ENCODE data around the gene CLDN14. TPM values are rescaled to one million over a fixed set of nuclear protein-coding genes. Genes with fewer than 3 reads are reported as not detected.
A peak's percentile ranks its signal among the peaks of the same experiment; 100 is the strongest.

CLDN14 gene
- polyA plus RNA-seq, 3 donors, result 2.3 to 6.8 (median 4.5) TPM

DNA sequence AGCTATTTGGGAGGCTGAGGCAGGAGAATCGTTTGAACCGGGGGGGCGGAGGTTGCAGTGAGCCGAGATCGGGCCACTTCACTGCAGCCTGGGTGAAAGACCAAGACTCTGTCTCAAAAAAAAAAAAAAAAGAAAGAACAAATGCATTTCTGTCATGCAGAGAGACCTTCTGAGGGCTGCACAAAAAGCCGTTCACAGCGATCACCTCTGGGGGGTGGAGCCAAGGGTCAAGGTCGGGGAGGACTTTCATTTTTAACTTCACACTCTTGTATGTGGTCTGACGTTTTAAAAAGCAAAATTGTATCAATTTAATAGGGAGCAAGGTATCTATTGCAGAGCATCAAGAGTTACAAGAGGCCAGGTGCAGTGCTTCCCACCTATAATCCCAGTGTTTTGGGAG, 26.6 kb upstream of the CLDN14 start:
- DNase-seq (ENCODE audit: extremely low read depth in 1 of 11, low read depth in 9 of 11, low spot score in 4 of 11), result no peak

DNA sequence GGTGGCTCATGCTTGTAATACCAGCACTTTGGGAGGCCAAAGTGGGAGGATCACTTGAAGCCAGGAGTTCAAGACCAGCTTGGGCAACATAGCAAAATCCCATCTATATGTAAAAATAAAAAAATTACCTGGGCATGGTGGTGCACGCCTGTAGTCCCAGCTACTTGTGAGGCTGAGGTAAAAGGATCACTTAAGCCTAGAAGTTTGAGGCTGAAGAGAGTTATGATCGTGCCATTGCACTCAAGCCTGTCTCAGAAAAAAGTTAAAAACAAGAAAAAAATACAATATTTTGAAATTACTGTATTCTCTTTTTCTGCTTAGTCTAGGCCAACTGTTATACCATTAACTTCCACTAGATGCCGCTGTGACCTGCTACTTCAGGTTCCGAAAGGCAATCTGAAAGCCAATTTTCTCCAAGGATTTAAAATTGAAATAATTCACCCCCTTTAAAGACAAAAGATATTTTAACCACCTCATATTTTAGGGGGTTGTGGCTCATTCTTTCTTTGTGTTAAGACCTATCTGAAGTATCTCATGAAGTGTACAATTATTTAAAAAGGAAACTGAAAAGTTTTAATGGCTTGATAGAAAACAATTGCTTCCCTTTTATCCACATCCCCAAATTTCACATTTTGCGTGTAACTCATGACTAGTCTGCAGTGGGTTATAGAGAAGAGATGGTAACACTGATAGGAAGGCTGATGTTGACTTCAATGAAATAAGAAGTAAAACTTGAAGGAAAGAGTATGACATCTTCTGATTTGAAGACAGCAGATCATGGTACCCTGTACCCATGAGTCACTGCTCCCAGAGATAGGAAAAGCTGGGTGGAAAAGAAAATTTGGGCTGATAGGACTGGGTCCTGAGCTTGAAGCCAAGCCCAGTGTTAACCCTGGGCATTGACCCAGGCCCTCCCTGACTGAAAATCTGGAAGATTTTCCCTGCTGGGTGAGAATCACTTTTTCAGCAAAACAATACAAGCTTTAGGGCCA, 24.4 kb upstream of the CLDN14 start:
- DNase-seq (ENCODE audit: extremely low read depth in 1 of 11, low read depth in 9 of 11, low spot score in 4 of 11), result peak in 5 of 11 donors; percentile 34 to 61 (median 44)

DNA sequence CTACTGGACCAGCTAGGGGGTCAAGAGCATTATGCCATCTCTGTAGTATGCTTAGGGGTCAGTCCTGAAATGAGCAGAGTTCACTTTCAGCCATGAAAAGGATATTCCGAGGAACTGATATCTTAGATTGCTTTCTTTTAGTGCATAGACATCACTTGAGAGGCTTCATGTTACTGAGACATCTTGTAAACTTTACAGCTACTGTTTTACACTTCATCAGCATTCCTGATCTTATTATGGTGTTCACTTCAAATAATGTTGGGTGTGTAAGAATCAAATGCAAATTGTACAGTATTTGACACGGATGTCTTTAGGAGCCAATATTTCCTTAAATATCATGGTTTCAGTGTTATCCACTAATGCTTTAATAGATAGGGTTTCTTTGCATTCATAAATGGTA, 22.4 kb upstream of the CLDN14 start:
- no peak for DNase-seq (ENCODE audit: extremely low read depth in 1 of 11, low read depth in 9 of 11, low spot score in 4 of 11)

DNA sequence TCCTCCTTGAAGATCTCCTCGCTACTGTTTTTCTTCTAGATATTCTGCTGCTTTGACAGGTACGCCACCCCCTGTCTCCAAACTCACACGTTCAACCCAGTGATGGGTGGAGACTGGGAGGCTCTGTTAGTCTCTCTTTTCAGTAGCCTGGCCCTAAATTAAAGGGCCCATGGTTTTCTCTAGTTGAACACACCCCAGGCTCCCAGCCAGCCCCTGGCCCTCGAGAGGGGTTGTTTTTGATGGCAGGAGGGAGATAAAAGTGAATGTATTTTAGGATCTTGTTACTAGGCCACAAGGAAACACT, 21.6 kb upstream of the CLDN14 start:
- DNase-seq (ENCODE audit: extremely low read depth in 1 of 11, low read depth in 9 of 11, low spot score in 4 of 11), result no peak

DNA sequence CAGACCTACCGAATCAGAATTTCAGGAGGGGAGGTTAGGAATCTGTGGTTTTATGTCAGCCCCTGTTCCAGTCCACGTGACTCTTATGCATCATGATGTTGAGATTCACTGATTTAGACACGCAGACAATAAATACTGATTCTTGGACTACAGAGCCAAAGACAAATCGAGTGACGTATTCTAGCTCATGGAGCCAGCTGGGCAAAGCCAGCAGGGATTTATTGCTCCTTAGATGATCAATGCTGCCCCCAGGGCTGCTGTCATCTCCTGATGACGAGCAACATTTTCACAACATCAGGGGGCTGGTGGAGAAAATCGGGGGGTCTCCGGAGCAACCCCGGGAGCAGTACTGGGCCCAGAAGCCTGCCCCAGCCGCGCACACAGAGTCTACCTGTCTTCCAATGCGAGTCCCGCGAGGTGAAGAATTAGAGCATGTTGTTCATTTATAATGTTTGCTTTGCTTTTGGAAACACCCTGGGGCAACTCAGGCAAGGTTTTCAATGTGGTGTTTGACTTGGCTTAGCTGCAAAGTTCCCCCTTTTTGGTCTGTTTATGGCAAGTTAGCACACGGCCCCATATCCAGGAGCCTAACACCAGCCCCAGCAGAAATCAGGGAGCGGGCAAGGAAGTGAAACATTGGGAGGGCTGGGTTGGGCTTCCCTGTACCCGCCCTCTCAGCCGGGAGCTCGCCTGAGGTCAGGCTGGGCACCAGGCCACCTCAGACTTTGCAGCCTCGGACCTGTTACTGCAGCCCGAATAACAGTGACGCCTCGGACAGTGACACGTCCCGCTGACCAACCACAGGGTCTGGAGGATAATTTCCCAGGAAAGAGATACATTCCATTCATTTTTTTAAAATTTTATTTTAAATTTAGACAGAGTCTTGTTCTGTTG, 19.9 kb upstream of the CLDN14 start:
- DNase-seq (ENCODE audit: extremely low read depth in 1 of 11, low read depth in 9 of 11, low spot score in 4 of 11), result no peak

DNA sequence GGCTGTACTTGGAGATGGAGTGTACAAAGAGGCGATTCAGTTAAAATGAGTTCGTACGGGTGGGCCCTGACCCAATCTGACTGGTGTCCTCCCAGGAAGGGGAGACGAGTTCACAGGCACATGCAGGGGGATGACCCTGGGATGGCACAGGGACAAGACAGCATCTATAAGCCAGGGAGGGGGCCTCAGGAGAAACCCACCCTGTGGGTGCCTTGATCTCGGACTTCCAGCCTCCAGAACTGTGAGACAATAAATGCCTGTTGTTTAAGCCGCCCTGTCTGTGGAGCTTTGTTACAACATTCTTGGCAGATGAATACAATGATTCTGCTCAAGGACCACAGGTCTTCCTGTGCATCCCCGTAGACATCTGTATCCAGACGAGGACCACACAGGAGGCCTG, 14.6 kb upstream of the CLDN14 start:
- no peak for DNase-seq (ENCODE audit: extremely low read depth in 1 of 11, low read depth in 9 of 11, low spot score in 4 of 11)

DNA sequence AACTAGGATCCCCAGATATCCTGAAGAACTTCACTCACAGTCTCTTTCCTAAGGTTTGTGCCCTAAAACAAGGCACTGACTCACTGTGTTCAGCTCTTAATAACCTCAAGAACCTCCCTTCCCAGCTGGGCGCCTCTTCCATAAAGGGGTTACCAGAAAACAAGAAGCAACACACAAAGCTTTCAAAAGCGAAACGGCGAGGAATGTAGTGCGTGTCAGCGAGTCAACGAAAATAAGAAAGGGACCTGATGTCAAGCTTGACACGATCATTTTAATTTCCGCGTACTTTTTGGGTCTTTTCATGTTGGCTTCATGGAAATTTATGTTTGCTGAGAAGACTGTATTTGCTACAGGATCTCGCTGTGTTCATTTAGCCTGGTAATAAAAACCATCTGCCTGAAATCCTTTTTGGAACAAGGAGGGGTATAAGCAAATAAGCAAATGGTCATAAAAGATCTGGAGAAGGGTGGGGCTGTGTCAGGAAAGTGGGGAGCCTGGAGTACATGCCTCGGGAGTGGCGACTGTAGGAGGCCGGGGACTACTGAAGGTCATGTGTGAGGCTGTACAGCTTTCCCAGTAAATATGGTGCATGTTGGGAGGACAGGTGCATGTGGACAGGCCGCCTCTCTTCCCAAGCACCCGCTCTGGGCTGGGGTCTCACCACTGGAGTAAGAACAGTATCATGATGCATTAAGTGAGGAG, 11.4 kb upstream of the CLDN14 start:
- DNase-seq (ENCODE audit: extremely low read depth in 1 of 11, low read depth in 9 of 11, low spot score in 4 of 11), result peak in 2 of 11 donors; percentile 18 to 43

DNA sequence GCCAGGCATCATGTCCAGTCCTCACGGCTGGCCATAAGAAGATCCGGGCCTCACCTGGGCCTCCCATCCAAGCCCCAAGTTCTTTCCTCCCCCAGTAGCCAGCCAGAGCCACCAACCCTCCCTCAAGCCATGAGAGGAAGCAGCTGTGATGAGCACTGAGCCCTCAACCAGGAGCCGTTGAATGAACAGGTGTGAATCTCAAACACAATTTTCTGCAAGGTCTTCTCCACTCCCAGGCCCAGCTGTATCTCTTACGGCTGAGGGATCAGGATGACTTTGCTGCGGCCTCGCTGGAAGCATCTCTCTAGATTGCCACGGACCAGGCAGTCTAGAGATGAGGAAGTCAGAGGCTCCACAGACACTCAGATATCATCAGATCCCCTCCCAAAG, 9.8 kb upstream of the CLDN14 start:
- DNase-seq (ENCODE audit: extremely low read depth in 1 of 11, low read depth in 9 of 11, low spot score in 4 of 11), result no peak

DNA sequence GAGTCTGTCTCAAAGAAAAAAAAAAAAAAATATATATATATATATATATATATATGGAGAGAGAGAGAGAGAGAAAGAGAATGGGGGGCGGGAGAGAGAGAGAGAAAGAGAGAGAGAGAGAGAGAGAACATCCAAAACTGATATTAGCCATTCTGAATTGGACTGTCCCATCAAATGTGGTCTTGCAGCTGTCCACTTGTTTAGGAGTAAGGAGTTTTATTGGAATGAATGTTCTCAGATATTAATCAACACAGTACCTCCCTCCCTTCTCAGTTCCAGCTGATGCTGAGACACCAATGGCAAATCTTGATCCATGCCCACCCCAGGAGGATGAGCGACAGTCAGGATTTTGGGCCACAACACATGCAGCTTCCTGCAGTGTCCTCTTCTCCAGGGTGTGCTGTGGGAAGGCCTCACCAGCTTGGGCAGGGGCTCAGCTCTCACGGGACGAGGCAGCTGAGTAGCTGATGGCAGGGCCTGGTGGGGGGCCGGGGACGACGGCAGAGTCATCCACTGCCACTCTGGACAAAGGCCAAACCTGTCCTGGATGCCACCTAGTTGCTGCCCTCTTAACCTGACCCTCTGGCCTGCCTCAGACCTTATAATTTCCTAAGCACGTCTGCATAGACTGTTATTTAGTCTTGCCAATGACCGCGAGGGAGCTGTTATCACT, 9.3 kb upstream of the CLDN14 start:
- DNase-seq (ENCODE audit: extremely low read depth in 1 of 11, low read depth in 9 of 11, low spot score in 4 of 11), result no peak

DNA sequence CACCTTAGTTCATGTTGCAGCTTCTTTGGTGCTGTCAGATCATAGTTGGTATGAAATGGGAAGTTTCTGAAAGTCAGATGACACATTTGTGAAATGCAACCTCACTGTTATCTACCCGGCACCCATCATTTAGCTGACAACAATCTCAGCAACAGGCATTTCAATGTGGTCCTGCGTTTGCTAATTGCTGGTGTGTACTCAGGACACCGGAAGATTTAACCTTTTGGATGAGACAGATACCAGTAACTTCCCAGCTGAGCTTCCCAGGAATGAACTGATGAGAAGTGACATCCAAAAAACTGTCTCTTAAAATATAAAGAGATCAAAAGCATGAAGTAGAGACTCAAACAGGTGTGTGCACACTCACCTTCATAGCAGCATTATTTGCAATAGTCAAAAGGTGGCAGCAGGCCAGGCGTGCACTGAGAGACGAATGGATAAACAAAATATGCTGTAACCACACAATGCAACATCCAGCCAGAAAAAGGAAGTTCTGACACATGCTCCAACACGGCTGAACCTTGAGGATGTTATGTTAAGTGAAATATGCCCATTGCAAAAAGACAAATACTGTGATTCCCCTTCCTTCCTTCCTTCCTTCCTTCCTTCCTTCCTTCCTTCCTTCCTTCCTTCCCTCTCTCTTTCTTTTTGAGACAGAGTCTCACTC, 7.9 kb upstream of the CLDN14 start:
- no peak for DNase-seq (ENCODE audit: extremely low read depth in 1 of 11, low read depth in 9 of 11, low spot score in 4 of 11)

DNA sequence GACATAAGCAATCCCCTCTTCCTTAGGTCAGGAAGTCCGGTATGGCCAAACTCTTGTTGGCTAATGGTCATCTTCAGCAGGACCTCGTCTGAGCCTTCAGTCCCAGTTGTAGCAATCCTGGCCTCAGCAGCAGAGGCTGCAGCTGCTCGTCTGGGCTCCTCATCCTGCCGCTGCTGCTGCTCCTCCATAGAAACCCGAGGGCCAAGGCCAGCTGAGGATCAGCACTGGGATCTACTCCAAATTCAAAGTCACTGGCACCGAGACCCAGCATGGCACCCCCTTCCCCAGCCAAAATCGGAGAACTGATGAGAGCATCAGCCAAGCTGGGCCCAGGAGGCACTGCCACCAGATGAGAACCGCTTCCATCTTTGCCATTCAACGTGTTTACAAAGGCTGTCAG, 6.3 kb upstream of the CLDN14 start:
- no peak for DNase-seq (ENCODE audit: extremely low read depth in 1 of 11, low read depth in 9 of 11, low spot score in 4 of 11)

DNA sequence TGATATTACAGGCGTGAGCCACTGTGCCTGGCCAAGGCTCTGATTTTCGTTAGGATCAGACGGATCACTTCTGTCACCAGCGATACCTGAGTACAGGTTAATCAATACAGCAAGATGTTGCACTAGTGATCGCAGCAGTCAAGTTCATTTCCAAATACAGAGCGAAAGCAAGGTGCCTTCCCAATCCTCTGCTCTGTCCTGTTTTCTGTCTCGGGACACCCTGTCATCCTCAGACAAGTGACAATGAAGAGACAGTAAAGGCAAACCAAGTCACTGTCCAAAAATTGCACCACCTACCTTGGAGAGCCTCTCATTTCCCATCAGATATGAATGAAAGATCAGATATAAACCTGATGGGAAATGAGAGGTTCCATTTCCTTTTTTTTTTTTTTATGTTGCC, 5.6 kb upstream of the CLDN14 start:
- DNase-seq (ENCODE audit: extremely low read depth in 1 of 11, low read depth in 9 of 11, low spot score in 4 of 11), result no peak

DNA sequence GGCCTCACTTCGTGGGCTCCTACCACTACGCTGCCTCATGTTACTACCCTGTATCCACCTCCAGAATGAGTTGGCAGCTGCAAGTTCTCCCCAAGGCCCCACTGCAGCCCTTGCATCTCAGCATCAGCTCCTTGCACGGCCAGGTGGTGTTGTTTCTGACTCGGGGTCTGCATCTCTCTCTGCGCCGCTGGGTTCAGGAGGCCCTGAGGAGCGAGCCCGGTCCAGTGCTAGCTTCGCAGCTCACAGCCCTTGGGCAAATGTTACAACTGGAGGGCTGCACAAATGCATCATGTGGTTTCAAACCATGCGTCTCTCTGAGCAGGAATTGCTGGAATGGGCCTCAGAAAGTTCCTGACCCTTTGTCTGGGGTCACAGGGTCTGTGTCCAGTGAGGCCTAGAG, 3.2 kb upstream of the CLDN14 start:
- no peak for DNase-seq (ENCODE audit: extremely low read depth in 1 of 11, low read depth in 9 of 11, low spot score in 4 of 11)

DNA sequence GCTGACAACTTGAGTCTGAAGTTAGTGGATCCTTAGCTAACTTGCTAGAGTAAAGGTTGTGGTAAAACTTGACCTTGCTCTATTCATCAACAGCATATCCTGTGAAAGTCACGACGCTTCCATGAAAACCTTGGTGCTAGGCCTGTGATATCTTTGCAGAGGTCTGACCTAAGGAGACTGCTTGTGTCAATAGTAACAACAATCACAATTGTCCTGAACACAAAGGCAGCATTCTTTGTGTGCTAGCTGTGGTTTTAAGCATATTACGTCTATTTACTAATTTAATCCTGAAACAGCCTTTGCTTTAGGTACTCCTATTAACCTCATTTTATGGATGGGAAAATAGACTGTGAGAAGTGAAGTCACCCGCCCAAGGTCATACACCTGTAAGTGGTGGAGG, 2.8 kb upstream of the CLDN14 start:
- DNase-seq (ENCODE audit: extremely low read depth in 1 of 11, low read depth in 9 of 11, low spot score in 4 of 11), result no peak

DNA sequence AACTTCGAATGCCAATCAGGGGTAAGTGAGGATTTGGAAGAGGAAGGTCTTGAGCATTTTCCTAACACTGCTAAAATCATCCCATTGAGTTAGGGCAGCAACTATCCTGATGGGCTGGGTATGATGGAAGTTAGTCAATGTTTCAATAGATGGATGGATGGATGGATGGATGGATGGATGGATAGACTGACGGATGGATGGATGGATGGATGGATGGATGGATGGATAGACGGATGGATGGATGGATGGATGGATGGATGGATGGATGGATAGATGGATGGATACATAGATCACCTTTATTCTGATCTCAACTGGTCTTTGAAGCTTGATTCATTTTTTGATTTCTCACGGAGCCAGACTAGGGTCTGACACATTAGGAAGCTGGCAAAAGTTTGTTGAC, 2.3 kb upstream of the CLDN14 start:
- no peak for DNase-seq (ENCODE audit: extremely low read depth in 1 of 11, low read depth in 9 of 11, low spot score in 4 of 11)

DNA sequence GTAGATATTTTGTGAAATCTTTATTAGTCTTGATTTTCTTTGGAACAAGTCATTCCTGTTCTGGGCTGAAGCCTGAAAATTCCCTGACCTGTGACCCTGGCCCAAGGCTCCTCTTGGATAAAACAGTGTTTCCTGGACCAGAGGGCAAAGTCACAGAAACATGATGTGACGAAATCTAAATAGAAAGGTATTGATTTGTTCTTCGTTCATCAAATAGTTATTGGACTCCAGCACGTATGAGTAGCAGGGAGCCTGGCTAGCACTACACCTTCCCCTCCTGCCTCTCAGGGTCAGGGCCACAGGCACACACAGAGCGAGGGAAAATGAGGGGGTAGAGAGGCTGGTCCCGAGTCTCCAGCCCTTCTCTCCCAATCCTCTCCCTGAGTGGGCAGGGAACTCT, 1.7 kb upstream of the CLDN14 start:
- no peak for DNase-seq (ENCODE audit: extremely low read depth in 1 of 11, low read depth in 9 of 11, low spot score in 4 of 11)

DNA sequence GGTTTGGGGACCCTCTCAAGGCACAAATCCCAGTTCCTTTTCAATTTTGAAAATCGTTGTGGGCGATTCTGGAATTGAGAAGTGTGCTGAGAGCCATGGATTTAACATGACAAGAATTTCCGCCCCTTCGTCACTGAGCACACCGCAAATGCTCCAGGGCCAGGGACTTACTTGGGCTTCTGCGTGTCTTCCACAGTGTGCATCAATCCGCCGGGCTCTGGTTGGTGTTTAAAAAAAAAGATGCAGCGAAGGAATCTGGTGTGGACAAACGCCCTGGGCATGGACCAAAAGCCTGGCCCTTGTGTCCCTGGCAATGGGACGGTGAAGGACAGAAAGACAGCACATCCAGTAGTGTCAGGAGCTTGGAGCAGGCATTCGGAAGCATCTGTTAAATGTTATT, 696 bp upstream of the CLDN14 start:
- DNase-seq (ENCODE audit: extremely low read depth in 1 of 11, low read depth in 9 of 11, low spot score in 4 of 11), result no peak

DNA sequence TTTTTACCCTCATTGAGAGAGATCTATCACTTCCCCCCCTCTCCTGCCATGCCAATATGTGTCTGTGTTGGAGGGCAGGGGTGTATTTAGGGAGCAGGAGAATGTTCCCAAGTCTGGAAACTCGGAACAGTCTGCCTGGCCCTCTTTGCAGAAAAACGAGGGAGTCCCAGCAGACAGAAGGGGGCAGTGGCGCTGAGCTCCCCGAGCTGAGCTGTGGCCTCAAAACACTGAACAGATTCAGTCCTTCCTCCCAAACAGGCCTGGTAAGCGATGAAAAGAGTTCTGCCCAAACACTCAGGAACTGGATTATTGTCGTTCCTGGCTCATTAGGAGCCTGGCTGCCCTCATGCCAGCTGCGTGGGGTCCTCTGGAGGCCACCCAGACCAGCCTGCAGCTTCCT, 981 bp downstream of the CLDN14 start:
- no peak for DNase-seq (ENCODE audit: extremely low read depth in 1 of 11, low read depth in 9 of 11, low spot score in 4 of 11)

Measured in renal cortex interstitium (tissue), 11 donors.